Upper lobe of right lung (tissue), 1 donor: ENCODE results near the gene PTPN12. TPM values are rescaled to one million over a fixed set of nuclear protein-coding genes. Genes with fewer than 3 reads are reported as not detected.

Source experiments
- ATAC-seq: fragments of 200-7000 bp; cut with Tn5 transposase; one replicate; pipeline ENCODE4 v1.9.1; 2020; ENCODE audit warnings: mild to moderate bottlenecking, moderate library complexity
- DNase-seq: peaks from one replicate; pipeline ENCODE4 v3.0.0-alpha.2; 2020
- H3K27ac ChIP-seq: fragments of 200-600 bp; one replicate; pipeline ENCODE4 v1.8.0; 2022
- H3K27me3 ChIP-seq: fragments of 200-600 bp; one replicate; pipeline ENCODE4 v1.8.0; 2022; ENCODE audit warnings: mild to moderate bottlenecking
- H3K36me3 ChIP-seq: fragments of 200-600 bp; one replicate; pipeline ENCODE4 v1.8.0; 2022
- H3K4me1 ChIP-seq: fragments of 200-600 bp; one replicate; pipeline ENCODE4 v1.8.0; 2022
- H3K4me3 ChIP-seq: fragments of 200-600 bp; one replicate; pipeline ENCODE4 v1.8.0; 2022; ENCODE audit warnings: mild to moderate bottlenecking
- H3K9me3 ChIP-seq: fragments of 200-600 bp; one replicate; pipeline ENCODE4 v1.8.0; 2022
- CTCF ChIP-seq: fragments of 200-600 bp; IDR thresholded peaks from one replicate; pipeline ENCODE4 v1.8.0; 2022; ENCODE audit warnings: antibody characterized with exemption
- intact Hi-C: fragments of 100-400 bp; cut with DNase I; formaldehyde crosslinking; loops from one replicate; pipeline ENCODE4 v1.11.0; 2022
- total RNA-seq: library from RNA; stranded (reverse); fragmentation: NEBNext Ultra II Directional; extraction: Animal tissue kit (Norgen Biotek cat#: 25700); gene quantifications from one replicate; pipeline ENCODE4 v1.2.1, GENCODE V29; 2021
- donor health status: DM: no; HTN: yes; CAD: no; lungs with severe emphysema.

The PTPN12 gene
- total RNA-seq, 1 donor from 2014 or later: 149 TPM

- no peaks in the 10 kb centered on the region for H3K36me3 ChIP-seq
- no peak for TF ChIP-seq CTCF
- no peak overlapping the region for H3K27ac ChIP-seq
- ATAC-seq (no peak), DNase-seq (no peak)
- H3K9me3 ChIP-seq: no peaks in the 10 kb centered on the region
- H3K27me3 ChIP-seq: no peaks in the 10 kb centered on the region
- H3K4me3 ChIP-seq: no peak overlapping the region
- intact Hi-C loops: no loop called here
- peaks cover 55% of the 10 kb centered on the region for H3K4me1 ChIP-seq
Observed at GRCh38 chr7:77542409-77542808, 5.3 kb downstream of the PTPN12 start.

GRCh38 chr7:77542895-77543294, 5.8 kb downstream of the PTPN12 start:
- peaks cover 55% of the 10 kb centered on the region for H3K4me1 ChIP-seq
- H3K9me3 ChIP-seq: no peaks in the 10 kb centered on the region
- no peak for ATAC-seq
- no peak overlapping the region for H3K27ac ChIP-seq
- intact Hi-C loops: no loop called here
- H3K36me3 ChIP-seq: no peaks in the 10 kb centered on the region
- no peak for TF ChIP-seq CTCF
- no peaks in the 10 kb centered on the region for H3K27me3 ChIP-seq
- no peak overlapping the region for H3K4me3 ChIP-seq
- no peak for DNase-seq

- intact Hi-C loops: no loop called here
- no peak for TF ChIP-seq CTCF
- H3K4me1 ChIP-seq: peaks cover 60% of the 10 kb centered on the region
- H3K27me3 ChIP-seq: no peaks in the 10 kb centered on the region
- H3K4me3 ChIP-seq: no peak overlapping the region
- ATAC-seq (no peak), DNase-seq (no peak)
- no peaks in the 10 kb centered on the region for H3K36me3 ChIP-seq
- no peak overlapping the region for H3K27ac ChIP-seq
- no peaks in the 10 kb centered on the region for H3K9me3 ChIP-seq
Observed at GRCh38 chr7:77543910-77544309, 6.8 kb downstream of the PTPN12 start.

GRCh38 chr7:77544518-77544917, 7.4 kb downstream of the PTPN12 start:
- peaks cover 65% of the 10 kb centered on the region for H3K4me1 ChIP-seq

GRCh38 chr7:77548206-77548605, 11.1 kb downstream of the PTPN12 start:
- H3K36me3 ChIP-seq: no peaks in the 10 kb centered on the region
- peaks cover 58% of the 10 kb centered on the region for H3K4me1 ChIP-seq

More at GRCh38 chr7:77544518-77544917, 7.4 kb downstream of the PTPN12 start:
- Histone ChIP-seq H3K36me3 (no peaks in the 10 kb centered on the region), H3K4me3 (no peak overlapping the region), H3K27me3 (no peaks in the 10 kb centered on the region), H3K27ac (no peak overlapping the region), H3K9me3 (no peaks in the 10 kb centered on the region)
- ATAC-seq (no peak), DNase-seq (no peak)
- intact Hi-C loops: no loop called here
- no peak for TF ChIP-seq CTCF

More at GRCh38 chr7:77548206-77548605, 11.1 kb downstream of the PTPN12 start:
- no peak overlapping the region for H3K4me3 ChIP-seq
- H3K27me3 ChIP-seq: no peaks in the 10 kb centered on the region
- intact Hi-C loops: no loop called here
- DNase-seq: no peak
- peak overlapping the region; percentile 11 for H3K27ac ChIP-seq
- TF ChIP-seq CTCF: no peak
- ATAC-seq: peak; percentile 64
- H3K9me3 ChIP-seq: no peaks in the 10 kb centered on the region
